ENCODE results near the gene FMR1. TPM values are rescaled to one million over a fixed set of nuclear protein-coding genes. Genes with fewer than 3 reads are reported as not detected.
A peak's percentile ranks its signal among the peaks of the same experiment; 100 is the strongest.

The FMR1 gene
- total RNA-seq: 81.4 TPM

DNA sequence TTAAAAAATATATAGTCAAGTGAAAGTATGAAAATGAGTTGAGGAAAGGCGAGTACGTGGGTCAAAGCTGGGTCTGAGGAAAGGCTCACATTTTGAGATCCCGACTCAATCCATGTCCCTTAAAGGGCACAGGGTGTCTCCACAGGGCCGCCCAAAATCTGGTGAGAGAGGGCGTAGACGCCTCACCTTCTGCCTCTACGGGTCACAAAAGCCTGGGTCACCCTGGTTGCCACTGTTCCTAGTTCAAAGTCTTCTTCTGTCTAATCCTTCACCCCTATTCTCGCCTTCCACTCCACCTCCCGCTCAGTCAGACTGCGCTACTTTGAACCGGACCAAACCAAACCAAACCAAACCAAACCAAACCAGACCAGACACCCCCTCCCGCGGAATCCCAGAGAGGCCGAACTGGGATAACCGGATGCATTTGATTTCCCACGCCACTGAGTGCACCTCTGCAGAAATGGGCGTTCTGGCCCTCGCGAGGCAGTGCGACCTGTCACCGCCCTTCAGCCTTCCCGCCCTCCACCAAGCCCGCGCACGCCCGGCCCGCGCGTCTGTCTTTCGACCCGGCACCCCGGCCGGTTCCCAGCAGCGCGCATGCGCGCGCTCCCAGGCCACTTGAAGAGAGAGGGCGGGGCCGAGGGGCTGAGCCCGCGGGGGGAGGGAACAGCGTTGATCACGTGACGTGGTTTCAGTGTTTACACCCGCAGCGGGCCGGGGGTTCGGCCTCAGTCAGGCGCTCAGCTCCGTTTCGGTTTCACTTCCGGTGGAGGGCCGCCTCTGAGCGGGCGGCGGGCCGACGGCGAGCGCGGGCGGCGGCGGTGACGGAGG lies at the start of gene FMR1:
FMR1 (plus strand) TSS at position 728 of the 831 bp plus-strand sequence. CDS start 261 bp downstream, outside the sequence.
- Histone ChIP-seq H3K4me1 (ENCODE audit: insufficient read depth, low read length) (peaks cover 21% of the 10 kb centered on the region), H3K4me3 (ENCODE audit: low read length) (peak within 1 kb of the TSS; percentile 82), H3K27me3 (ENCODE audit: insufficient read depth, low read length) (no peaks in the 10 kb centered on the region), H3K9me3 (ENCODE audit: low read depth, low read length) (no peaks in the 10 kb centered on the region)

GRCh38 chrX:147875866-147876596 lies 35.7 kb upstream of the FMR1 start:
- H3K27me3 ChIP-seq (ENCODE audit: insufficient read depth, low read length): no peaks in the 10 kb centered on the region
- H3K4me1 ChIP-seq (ENCODE audit: insufficient read depth, low read length): no peaks in the 10 kb centered on the region
- no peaks in the 10 kb centered on the region for H3K9me3 ChIP-seq (ENCODE audit: low read depth, low read length)
- H3K4me3 ChIP-seq (ENCODE audit: low read length): no peak overlapping the region

GRCh38 chrX:147876849-147877646 lies 34.7 kb upstream of the FMR1 start:
- Histone ChIP-seq H3K9me3 (ENCODE audit: low read depth, low read length) (no peaks in the 10 kb centered on the region), H3K27me3 (ENCODE audit: insufficient read depth, low read length) (no peaks in the 10 kb centered on the region), H3K4me3 (ENCODE audit: low read length) (no peak overlapping the region), H3K4me1 (ENCODE audit: insufficient read depth, low read length) (no peaks in the 10 kb centered on the region)

DNA sequence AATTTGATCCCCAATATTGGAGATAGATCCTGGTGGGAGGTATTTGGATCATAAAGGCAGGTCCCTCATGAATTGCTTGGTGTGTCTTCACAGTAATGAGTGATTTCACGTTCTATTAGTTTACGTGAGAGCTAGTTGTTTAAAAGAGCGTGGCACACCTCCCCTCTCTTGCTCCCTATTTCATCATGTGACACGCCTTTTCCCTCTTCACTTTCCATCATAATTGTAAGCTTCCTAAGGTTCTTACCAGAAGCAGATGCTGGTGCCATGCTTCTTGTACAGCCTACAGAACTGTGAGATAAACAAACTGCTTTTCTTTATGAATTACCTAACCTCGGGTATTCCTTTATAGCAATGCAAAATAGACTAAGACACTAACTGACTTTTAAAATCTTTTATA lies 34.0 kb upstream of the FMR1 start:
- no peaks in the 10 kb centered on the region for H3K27me3 ChIP-seq (ENCODE audit: insufficient read depth, low read length)
- no peaks in the 10 kb centered on the region for H3K4me1 ChIP-seq (ENCODE audit: insufficient read depth, low read length)
- no peaks in the 10 kb centered on the region for H3K9me3 ChIP-seq (ENCODE audit: low read depth, low read length)

DNA sequence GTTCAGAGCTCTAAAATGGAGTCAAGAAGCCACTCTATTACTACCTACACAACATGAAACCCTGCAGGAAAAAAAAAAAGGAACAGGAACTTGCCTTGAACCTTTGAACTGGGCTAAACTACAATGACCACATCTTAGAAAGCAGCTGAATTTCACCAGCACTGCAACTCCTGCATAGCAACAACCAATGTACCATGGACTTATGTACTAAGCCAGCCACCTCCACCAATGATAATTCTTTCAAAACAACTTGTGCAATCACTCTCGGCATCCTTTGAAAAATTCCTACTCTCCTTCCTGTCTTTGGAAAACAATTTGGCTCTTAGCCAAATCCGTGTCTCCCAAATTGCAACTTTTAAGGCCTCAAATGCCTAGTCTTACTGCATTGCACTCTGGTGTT lies 26.8 kb upstream of the FMR1 start:
- H3K9me3 ChIP-seq (ENCODE audit: low read depth, low read length): no peaks in the 10 kb centered on the region
- no peaks in the 10 kb centered on the region for H3K27me3 ChIP-seq (ENCODE audit: insufficient read depth, low read length)
- no peaks in the 10 kb centered on the region for H3K4me1 ChIP-seq (ENCODE audit: insufficient read depth, low read length)
- no peak overlapping the region for H3K4me3 ChIP-seq (ENCODE audit: low read length)

More for the DNA sequence above, 34.0 kb upstream of the FMR1 start:
- no peak overlapping the region for H3K4me3 ChIP-seq (ENCODE audit: low read length)

DNA sequence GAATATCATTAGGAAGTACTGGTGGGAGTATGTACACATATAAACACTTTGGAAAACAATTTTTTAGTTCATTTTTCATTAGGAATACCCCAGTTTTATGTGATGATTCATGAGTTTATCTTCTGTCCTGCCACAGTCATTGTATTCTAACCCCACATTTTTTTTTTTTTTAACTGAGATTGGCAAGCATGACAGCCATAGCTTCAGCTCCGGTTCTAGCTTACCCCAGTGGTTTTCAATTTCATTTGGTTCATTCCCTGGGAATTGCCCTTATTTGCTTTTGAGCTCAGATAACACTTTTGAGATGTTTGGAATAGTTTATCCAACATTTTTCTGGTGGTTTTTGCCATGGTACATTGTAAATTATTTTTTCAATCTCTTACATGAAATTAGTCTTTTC lies 21.0 kb upstream of the FMR1 start:
- Histone ChIP-seq H3K9me3 (ENCODE audit: low read depth, low read length) (no peaks in the 10 kb centered on the region), H3K27me3 (ENCODE audit: insufficient read depth, low read length) (no peaks in the 10 kb centered on the region), H3K4me1 (ENCODE audit: insufficient read depth, low read length) (no peaks in the 10 kb centered on the region), H3K4me3 (ENCODE audit: low read length) (no peak overlapping the region)

DNA sequence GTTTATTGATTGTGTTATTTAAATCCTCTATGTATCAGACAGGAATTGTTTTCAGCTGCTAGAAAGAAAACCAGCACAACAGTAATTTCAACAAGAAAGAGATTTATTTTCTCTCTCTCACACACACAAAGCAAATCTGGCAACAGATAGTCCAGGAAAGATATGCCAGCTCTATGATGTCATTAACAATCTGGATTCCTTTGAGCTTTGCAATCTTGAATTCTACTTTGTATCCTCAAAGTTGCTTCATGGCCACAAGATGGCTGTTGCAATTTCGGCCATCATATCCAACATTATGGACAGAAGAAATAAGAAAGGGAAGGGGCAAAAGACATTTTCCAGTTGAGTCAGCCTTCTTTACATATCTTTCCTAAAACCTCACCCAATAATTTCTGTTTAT lies 19.8 kb upstream of the FMR1 start:
- H3K4me1 ChIP-seq (ENCODE audit: insufficient read depth, low read length): no peaks in the 10 kb centered on the region
- no peaks in the 10 kb centered on the region for H3K27me3 ChIP-seq (ENCODE audit: insufficient read depth, low read length)
- no peak overlapping the region for H3K4me3 ChIP-seq (ENCODE audit: low read length)
- H3K9me3 ChIP-seq (ENCODE audit: low read depth, low read length): no peaks in the 10 kb centered on the region

- Histone ChIP-seq H3K4me1 (ENCODE audit: insufficient read depth, low read length) (no peaks in the 10 kb centered on the region), H3K27me3 (ENCODE audit: insufficient read depth, low read length) (no peaks in the 10 kb centered on the region), H3K9me3 (ENCODE audit: low read depth, low read length) (no peaks in the 10 kb centered on the region), H3K4me3 (ENCODE audit: low read length) (no peak overlapping the region)
Observed at GRCh38 chrX:147893741-147894140, 18.0 kb upstream of the FMR1 start.

- Histone ChIP-seq H3K4me1 (ENCODE audit: insufficient read depth, low read length) (no peaks in the 10 kb centered on the region), H3K9me3 (ENCODE audit: low read depth, low read length) (no peaks in the 10 kb centered on the region), H3K27me3 (ENCODE audit: insufficient read depth, low read length) (no peaks in the 10 kb centered on the region), H3K4me3 (ENCODE audit: low read length) (no peak overlapping the region)
Observed at GRCh38 chrX:147894366-147894963, 17.3 kb upstream of the FMR1 start.

GRCh38 chrX:147897117-147897516 lies 14.6 kb upstream of the FMR1 start:
- Histone ChIP-seq H3K27me3 (ENCODE audit: insufficient read depth, low read length) (no peaks in the 10 kb centered on the region), H3K9me3 (ENCODE audit: low read depth, low read length) (no peaks in the 10 kb centered on the region), H3K4me3 (ENCODE audit: low read length) (no peak overlapping the region), H3K4me1 (ENCODE audit: insufficient read depth, low read length) (no peaks in the 10 kb centered on the region)

GRCh38 chrX:147898951-147899350 lies 12.8 kb upstream of the FMR1 start:
- Histone ChIP-seq H3K4me3 (ENCODE audit: low read length) (no peak overlapping the region), H3K9me3 (ENCODE audit: low read depth, low read length) (no peaks in the 10 kb centered on the region), H3K4me1 (ENCODE audit: insufficient read depth, low read length) (no peaks in the 10 kb centered on the region), H3K27me3 (ENCODE audit: insufficient read depth, low read length) (no peaks in the 10 kb centered on the region)

- Histone ChIP-seq H3K4me1 (ENCODE audit: insufficient read depth, low read length) (no peaks in the 10 kb centered on the region), H3K27me3 (ENCODE audit: insufficient read depth, low read length) (no peaks in the 10 kb centered on the region), H3K9me3 (ENCODE audit: low read depth, low read length) (no peaks in the 10 kb centered on the region), H3K4me3 (ENCODE audit: low read length) (no peak overlapping the region)
Observed at GRCh38 chrX:147899379-147900114, 12.2 kb upstream of the FMR1 start.

DNA sequence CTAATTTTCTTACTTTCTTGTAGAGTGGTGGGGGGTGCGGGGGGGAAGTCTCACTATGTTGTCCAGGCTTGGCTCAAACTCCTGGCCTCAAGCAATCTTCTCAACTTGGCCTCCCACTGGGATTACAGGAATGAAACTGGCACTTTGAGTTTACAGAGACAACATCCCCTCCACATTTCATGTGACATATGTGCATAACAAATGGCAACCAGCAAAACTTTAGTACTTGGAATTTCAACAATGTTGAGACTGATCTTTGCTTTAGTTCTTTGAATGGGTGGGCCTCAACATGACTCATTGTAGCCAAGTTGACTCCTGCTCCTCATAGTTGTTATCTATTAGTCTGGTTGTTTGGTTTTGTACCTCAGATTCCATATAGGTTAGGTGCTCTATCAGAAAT lies 11.4 kb upstream of the FMR1 start:
- Histone ChIP-seq H3K4me3 (ENCODE audit: low read length) (no peak overlapping the region), H3K27me3 (ENCODE audit: insufficient read depth, low read length) (no peaks in the 10 kb centered on the region), H3K4me1 (ENCODE audit: insufficient read depth, low read length) (no peaks in the 10 kb centered on the region), H3K9me3 (ENCODE audit: low read depth, low read length) (no peaks in the 10 kb centered on the region)

DNA sequence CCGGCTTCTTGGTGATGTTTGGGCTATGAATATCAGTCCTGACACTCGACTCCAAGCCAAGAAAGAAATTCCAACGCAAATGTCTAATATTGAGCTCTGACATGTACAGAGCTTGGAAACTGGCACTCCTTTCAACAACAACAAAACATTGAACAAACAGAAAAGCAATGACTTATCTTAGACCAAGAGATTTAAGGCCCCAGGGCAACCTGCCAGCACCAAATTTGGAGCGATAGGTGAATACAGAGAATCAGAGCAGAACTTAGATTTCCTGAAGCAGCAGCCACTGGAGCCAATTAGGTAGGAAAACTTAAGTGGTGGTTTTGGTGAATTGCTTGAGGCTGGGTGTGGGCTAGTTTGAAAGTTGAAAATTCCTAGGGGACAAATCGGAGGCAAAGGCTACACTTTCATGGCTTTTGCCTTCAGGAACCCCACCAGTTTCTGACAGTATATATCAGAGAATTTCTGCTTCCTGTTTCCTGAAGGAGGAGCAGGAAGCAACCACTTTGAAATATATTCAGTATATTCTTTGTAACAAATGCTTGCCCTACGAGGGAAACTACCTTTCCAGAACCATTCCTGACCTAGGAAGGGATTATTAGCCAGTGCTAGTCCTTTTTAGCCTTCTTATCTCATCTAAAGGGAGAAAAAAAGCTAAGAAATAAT lies 10.1 kb upstream of the FMR1 start:
- Histone ChIP-seq H3K9me3 (ENCODE audit: low read depth, low read length) (no peaks in the 10 kb centered on the region), H3K4me3 (ENCODE audit: low read length) (no peak overlapping the region)

More for the DNA sequence above, 10.1 kb upstream of the FMR1 start:
- Histone ChIP-seq H3K27me3 (ENCODE audit: insufficient read depth, low read length) (no peaks in the 10 kb centered on the region), H3K4me1 (ENCODE audit: insufficient read depth, low read length) (no peaks in the 10 kb centered on the region)
